ENCODE measurements around the gene ERCC8. TPM values are rescaled to one million over a fixed set of nuclear protein-coding genes. Genes with fewer than 3 reads are reported as not detected.
A peak's percentile ranks its signal among the peaks of the same experiment; 100 is the strongest.

ERCC8 gene
- total RNA-seq, 6 experiments from 2014 or later, result 8.5 to 10.7 (median 10.5) TPM

GRCh38 chr5:60916646-60917045, 28.2 kb downstream of the ERCC8 start:
- no peak for TF ChIP-seq CTCF (IDR thresholded peaks at IDR 0.05)
- H3K4me1 Mint-ChIP-seq (ENCODE audit: low read depth), result peaks cover 17% of the 10 kb centered on the region
- peak; percentile 18 for DNase-seq
- H3K4me3 Mint-ChIP-seq, result no peak overlapping the region
- peaks cover 29% of the 10 kb centered on the region for H3K36me3 Mint-ChIP-seq (ENCODE audit: low read depth)
- no peak overlapping the region for H3K27ac Mint-ChIP-seq
- H3K27me3 Mint-ChIP-seq (ENCODE audit: insufficient read depth), result no peaks in the 10 kb centered on the region; the same call in 1 of the 2 replicates
- H3K9me3 Mint-ChIP-seq, result no peaks in the 10 kb centered on the region

- no peak for DNase-seq
- Mint-ChIP-seq H3K27ac (no peak overlapping the region), H3K36me3 (ENCODE audit: low read depth) (no peaks in the 10 kb centered on the region)
Measured at GRCh38 chr5:60903356-60903755, 41.5 kb downstream of the ERCC8 start.

GRCh38 chr5:60896991-60897390, 47.9 kb downstream of the ERCC8 start:
- Mint-ChIP-seq H3K36me3 (ENCODE audit: low read depth) (peaks cover 11% of the 10 kb centered on the region), H3K27ac (no peak overlapping the region), H3K27me3 (ENCODE audit: insufficient read depth) (no peaks in the 10 kb centered on the region), H3K4me3 (no peak overlapping the region), H3K4me1 (ENCODE audit: low read depth) (no peaks in the 10 kb centered on the region), H3K9me3 (no peaks in the 10 kb centered on the region)
- DNase-seq, result no peak
- TF ChIP-seq CTCF (IDR thresholded peaks at IDR 0.05), result no peak

More at GRCh38 chr5:60903356-60903755, 41.5 kb downstream of the ERCC8 start:
- H3K4me1 Mint-ChIP-seq (ENCODE audit: low read depth), result peaks cover 5% of the 10 kb centered on the region; the same call in 1 of the 2 replicates
- no peaks in the 10 kb centered on the region for H3K9me3 Mint-ChIP-seq
- TF ChIP-seq CTCF (IDR thresholded peaks at IDR 0.05), result no peak
- H3K27me3 Mint-ChIP-seq (ENCODE audit: insufficient read depth), result no peaks in the 10 kb centered on the region
- H3K4me3 Mint-ChIP-seq, result no peak overlapping the region

GRCh38 chr5:60893521-60893920, 51.3 kb downstream of the ERCC8 start:
- no peak for TF ChIP-seq CTCF (IDR thresholded peaks at IDR 0.05)
- H3K9me3 Mint-ChIP-seq, result no peaks in the 10 kb centered on the region
- peaks cover 18% of the 10 kb centered on the region for H3K36me3 Mint-ChIP-seq (ENCODE audit: low read depth)
- no peaks in the 10 kb centered on the region; the same call in 1 of the 2 replicates for H3K27me3 Mint-ChIP-seq (ENCODE audit: insufficient read depth)
- no peak overlapping the region for H3K4me3 Mint-ChIP-seq
- no peak overlapping the region for H3K27ac Mint-ChIP-seq
- no peaks in the 10 kb centered on the region for H3K4me1 Mint-ChIP-seq (ENCODE audit: low read depth)
- no peak for DNase-seq

GRCh38 chr5:60891667-60892066, 53.2 kb downstream of the ERCC8 start:
- no peaks in the 10 kb centered on the region for H3K4me1 Mint-ChIP-seq (ENCODE audit: low read depth)
- H3K27me3 Mint-ChIP-seq (ENCODE audit: insufficient read depth), result no peaks in the 10 kb centered on the region; the same call in 1 of the 2 replicates
- H3K4me3 Mint-ChIP-seq, result no peak overlapping the region
- H3K27ac Mint-ChIP-seq, result no peak overlapping the region
- TF ChIP-seq CTCF (IDR thresholded peaks at IDR 0.05), result no peak
- no peak for DNase-seq
- peaks cover 18% of the 10 kb centered on the region for H3K36me3 Mint-ChIP-seq (ENCODE audit: low read depth)
- no peaks in the 10 kb centered on the region for H3K9me3 Mint-ChIP-seq

All from HFFc6 (cell line).